Left lung (tissue), 10 donors: Measurements from ENCODE around the gene ABCF1. TPM values are rescaled to one million over a fixed set of nuclear protein-coding genes. Genes with fewer than 3 reads are reported as not detected.
A peak's percentile ranks its signal among the peaks of the same experiment; 100 is the strongest.

Experiments
- ATAC-seq: fragments of 200-7000 bp; cut with Tn5 transposase; one replicate; pipeline ENCODE4 v1.9.1; 2020; ENCODE audit warnings: moderate library complexity
- DNase-seq, 4 donors: peaks; one replicate each; pipeline ENCODE4 v3.0.0-alpha.2; 2013 to 2020
- H3K27ac ChIP-seq, 2 donors: fragments of 200-600 bp; sonication (generic) in 1 of 2; one replicate each; pipeline versions ENCODE4 v1.5.0 to v1.8.0; 2020 to 2021
- H3K27me3 ChIP-seq, 2 donors: fragments of 200-600 bp; sonication (generic) in 1 of 2; one replicate each; pipeline versions ENCODE4 v1.5.0 to v1.8.0; 2020 to 2021
- H3K36me3 ChIP-seq, 2 donors: fragments of 200-600 bp; sonication (generic) in 1 of 2; one replicate each; pipeline versions ENCODE4 v1.5.0 to v1.8.0; 2020 to 2021
- H3K4me1 ChIP-seq, 2 donors: fragments of 200-600 bp; one replicate each; pipeline ENCODE4 v1.8.0; 2021
- H3K4me3 ChIP-seq, 2 donors: fragments of 200-600 bp; sonication (generic) in 1 of 2; one replicate each; pipeline versions ENCODE4 v1.5.0 to v1.8.0; 2020 to 2021; ENCODE audit warnings: mild to moderate bottlenecking in 1 of 2
- H3K9me3 ChIP-seq, 2 donors: fragments of 200-600 bp; sonication (generic) in 1 of 2; one replicate each; pipeline versions ENCODE4 v1.5.0 to v1.8.0; 2020 to 2021
- intact Hi-C, 2 donors: fragments of 100-400 bp; cut with DNase I; formaldehyde crosslinking; loops; one replicate each; pipeline versions ENCODE4 v1.11.2 to v1.14.2; 2022
- polyA plus RNA-seq, 6 donors: library from polyadenylated mRNA; unstranded; fragments of 120-200 nt; gene quantifications; one replicate each; pipeline ENCODE4 v1.2.1, GENCODE V29; 2013; ENCODE audit not compliant: insufficient read length in 6 of 6
- total RNA-seq, 2 donors: library from RNA; stranded (reverse); fragmentation: NEBNext Ultra II Directional; extraction: Animal tissue kit (Norgen Biotek cat#: 25700); gene quantifications; one replicate each; pipeline ENCODE4 v1.2.1, GENCODE V29; 2021
- TF ChIP-seq, protein P1 (sequence below), 2 donors: fragments of 200-600 bp; sonication (generic) in 1 of 2; IDR thresholded peaks; one replicate each; pipeline versions ENCODE4 v1.5.0 to v1.8.0; 2021; ENCODE audit warnings: antibody characterized with exemption in 2 of 2
- donor health status: DM: no; HTN: yes; CAD: no.
- donor health status: DM: no; HTN: no; CAD: no.

ABCF1 gene
- total and polyA plus RNA-seq, 8 donors: 37.9 to 75.1 (median 60.6) TPM

DNA sequence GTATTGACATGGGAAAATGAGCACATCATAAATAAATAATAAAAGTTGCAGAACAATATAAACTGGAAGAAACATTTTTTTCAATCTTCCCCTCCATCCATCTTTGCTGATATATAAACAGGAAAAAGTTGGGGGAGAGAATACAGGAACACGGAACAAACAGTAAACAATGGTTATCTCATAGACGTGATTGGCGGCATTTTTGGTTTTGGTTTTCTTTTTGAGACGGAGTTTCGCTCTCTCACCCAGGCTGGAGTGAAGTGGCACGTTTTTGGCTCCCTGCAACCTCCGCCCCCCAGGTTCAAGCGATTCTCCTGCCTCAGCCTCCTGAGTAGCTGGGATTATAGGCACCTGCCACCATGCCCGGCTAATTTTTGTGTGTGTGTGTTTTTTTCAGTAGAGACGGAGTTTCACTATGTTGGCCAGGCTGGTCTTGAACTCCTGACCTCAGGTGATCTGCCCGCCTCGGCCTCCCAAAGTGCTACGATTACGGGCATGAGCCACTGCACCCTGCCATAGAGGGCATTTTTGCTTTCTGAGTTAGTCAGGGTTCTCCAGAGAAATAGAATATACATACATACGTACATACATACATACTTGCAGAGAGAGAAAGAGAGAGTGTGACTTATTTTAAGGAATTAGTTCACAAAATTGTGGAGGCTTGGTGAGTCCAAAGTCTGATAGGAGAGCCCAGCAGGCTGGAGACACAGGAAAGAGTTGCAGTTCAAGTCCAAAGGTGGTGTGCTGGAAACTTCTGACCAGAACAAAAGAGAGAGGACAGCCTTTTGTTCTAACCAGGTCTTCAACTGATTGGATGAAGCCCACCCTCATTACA, 37.6 kb upstream of the ABCF1 start:
- TF ChIP-seq, protein P1, sequence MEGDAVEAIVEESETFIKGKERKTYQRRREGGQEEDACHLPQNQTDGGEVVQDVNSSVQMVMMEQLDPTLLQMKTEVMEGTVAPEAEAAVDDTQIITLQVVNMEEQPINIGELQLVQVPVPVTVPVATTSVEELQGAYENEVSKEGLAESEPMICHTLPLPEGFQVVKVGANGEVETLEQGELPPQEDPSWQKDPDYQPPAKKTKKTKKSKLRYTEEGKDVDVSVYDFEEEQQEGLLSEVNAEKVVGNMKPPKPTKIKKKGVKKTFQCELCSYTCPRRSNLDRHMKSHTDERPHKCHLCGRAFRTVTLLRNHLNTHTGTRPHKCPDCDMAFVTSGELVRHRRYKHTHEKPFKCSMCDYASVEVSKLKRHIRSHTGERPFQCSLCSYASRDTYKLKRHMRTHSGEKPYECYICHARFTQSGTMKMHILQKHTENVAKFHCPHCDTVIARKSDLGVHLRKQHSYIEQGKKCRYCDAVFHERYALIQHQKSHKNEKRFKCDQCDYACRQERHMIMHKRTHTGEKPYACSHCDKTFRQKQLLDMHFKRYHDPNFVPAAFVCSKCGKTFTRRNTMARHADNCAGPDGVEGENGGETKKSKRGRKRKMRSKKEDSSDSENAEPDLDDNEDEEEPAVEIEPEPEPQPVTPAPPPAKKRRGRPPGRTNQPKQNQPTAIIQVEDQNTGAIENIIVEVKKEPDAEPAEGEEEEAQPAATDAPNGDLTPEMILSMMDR (IDR thresholded peaks at IDR 0.05): no peak
- Histone ChIP-seq H3K27me3 (no peaks in the 10 kb centered on the region), H3K9me3 (no peaks in the 10 kb centered on the region), H3K4me1 (peaks cover 0 to 38% of the 10 kb centered on the region in 2 donors), H3K4me3 (no peak overlapping the region), H3K27ac (peak overlapping the region in 1 of 2 donors; percentile 51), H3K36me3 (no peaks in the 10 kb centered on the region)
- intact Hi-C loops: loop anchor here in 1 of 2 donors (5.0 kb wide), 1 partner anchor 41 kb away; no protein-coding TSS in a partner anchor
- DNase-seq: no peak
- ATAC-seq: no peak

DNA sequence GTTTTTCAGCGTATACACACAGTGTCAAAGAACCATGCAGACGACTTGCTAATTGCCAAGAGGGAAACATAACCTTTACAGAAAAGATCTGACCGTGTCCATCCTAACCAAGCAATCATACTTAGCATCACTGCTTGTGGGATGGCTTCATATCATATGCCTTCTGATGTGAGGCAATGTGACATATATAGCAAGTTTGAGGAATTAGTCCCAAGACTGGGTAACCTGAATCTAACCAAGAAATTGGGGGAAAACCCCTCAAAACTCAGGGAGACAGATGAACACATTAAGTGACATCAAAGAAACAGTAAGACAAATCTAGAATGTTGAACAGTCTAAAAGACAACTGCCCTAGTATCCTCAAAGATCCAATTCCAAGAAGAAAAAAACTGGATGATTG, 33.3 kb upstream of the ABCF1 start:
- TF ChIP-seq, protein P1 (IDR thresholded peaks at IDR 0.05): no peak
- H3K4me3 ChIP-seq: no peak overlapping the region
- no peaks in the 10 kb centered on the region for H3K9me3 ChIP-seq
- no peak for ATAC-seq
- no peaks in the 10 kb centered on the region for H3K36me3 ChIP-seq
- peaks cover 5 to 14% of the 10 kb centered on the region in 2 donors for H3K4me1 ChIP-seq
- peaks cover 0 to 3% of the 10 kb centered on the region in 2 donors for H3K27me3 ChIP-seq
- no peak overlapping the region for H3K27ac ChIP-seq
- intact Hi-C loops: no loop called here
- DNase-seq: no peak

DNA sequence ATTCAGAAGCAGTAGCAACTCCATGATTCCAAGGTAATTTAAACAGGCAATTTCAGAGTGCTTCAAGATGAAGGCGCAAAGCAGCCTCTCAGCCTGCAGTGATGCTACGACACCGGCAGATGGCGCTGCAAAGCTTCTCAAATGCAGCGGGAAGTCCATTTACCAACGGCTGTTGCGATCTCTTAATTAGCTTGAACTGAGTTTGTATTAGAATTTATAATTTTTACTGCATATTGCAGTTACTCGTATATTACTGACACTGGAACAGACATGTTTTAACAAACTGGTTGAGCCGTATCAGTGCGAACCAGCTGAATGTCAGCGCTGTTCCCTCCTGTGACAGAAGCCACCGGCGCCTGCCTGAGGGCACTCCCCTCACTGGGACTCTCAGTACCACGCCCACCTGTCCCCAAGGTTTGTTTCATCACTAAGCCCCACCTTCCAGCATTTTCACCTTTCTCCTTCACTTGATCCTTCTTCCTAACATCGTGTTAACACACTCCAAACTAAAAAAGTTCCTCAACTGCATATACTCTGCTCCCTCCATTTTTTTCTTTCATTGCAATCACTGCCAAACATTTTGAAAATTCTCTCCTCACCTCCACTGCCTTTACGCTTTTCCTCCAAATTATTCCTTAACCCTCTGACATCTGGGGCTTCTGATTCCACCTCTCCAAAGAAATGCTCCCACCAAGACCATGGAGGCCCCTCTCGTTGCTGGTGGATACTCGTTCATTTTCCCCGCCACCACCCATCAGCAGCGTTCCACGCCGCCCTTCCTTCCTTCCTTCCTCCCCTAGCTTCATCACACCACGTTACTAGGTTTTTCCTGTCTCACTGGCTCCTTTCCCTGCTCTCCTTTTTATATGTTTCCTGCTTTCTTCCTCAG, 29.5 kb upstream of the ABCF1 start:
- Histone ChIP-seq H3K27me3 (peaks cover 0 to 3% of the 10 kb centered on the region in 2 donors), H3K4me3 (peak overlapping the region in 1 of 2 donors; percentile 27), H3K27ac (peak overlapping the region; percentile 11 to 42), H3K36me3 (peaks cover 0 to 14% of the 10 kb centered on the region in 2 donors), H3K4me1 (peaks cover 5 to 23% of the 10 kb centered on the region in 2 donors), H3K9me3 (no peaks in the 10 kb centered on the region)
- peak; percentile 75 to 90 (median 86) for DNase-seq
- peak; percentile 94 for ATAC-seq
- intact Hi-C loops: no loop called here
- TF ChIP-seq, protein P1 (IDR thresholded peaks at IDR 0.05): peak; percentile 94 to 99

DNA sequence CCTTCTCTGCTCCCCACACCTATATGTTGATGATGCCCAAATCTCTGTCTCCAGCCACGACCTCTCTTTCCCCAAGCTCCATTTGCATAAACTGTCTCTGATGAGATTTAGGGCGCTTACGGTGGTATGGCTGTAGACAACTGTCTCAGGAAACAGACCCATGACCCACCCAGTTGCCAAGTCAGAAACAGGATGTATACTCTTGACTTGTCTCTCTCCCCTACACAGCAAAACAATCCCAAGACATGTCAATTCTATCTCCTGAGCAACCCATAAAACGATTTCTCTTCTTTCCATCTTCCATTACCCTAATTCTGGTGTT, 28.9 kb upstream of the ABCF1 start:
- TF ChIP-seq, protein P1 (IDR thresholded peaks at IDR 0.05): no peak
- Histone ChIP-seq H3K27me3 (peaks cover 0 to 3% of the 10 kb centered on the region in 2 donors), H3K36me3 (peaks cover 0 to 20% of the 10 kb centered on the region in 2 donors), H3K4me3 (peak overlapping the region in 1 of 2 donors; percentile 27), H3K4me1 (peaks cover 5 to 23% of the 10 kb centered on the region in 2 donors), H3K27ac (peak overlapping the region; percentile 42 to 48), H3K9me3 (no peaks in the 10 kb centered on the region)
- intact Hi-C loops: no loop called here
- no peak for DNase-seq
- ATAC-seq: no peak

DNA sequence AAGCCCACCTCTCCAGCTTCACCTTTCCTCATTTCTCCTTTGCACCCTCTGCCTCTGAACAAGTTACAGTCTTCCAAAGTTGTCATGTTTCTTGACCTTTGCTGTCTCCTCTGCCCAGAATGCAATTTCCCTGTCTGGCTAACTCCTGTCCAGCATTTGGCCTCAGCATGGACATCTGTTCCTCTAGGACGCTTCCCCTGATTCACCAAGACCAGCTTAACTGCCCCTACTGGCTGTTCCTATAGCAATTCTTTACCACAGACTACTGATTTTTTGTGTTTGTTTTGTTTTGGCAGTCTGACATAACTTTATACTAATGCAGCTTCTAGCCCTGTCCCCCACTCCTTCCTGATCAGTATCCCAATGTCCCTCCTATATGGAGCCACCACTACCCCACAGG, 28.3 kb upstream of the ABCF1 start:
- no peak for ATAC-seq
- Histone ChIP-seq H3K27me3 (peaks cover 0 to 3% of the 10 kb centered on the region in 2 donors), H3K9me3 (no peaks in the 10 kb centered on the region), H3K4me3 (no peak overlapping the region), H3K27ac (peak overlapping the region; percentile 42 to 48), H3K36me3 (peaks cover 0 to 23% of the 10 kb centered on the region in 2 donors), H3K4me1 (peaks cover 5 to 23% of the 10 kb centered on the region in 2 donors)
- intact Hi-C loops: no loop called here
- TF ChIP-seq, protein P1 (IDR thresholded peaks at IDR 0.05): no peak
- no peak for DNase-seq
